SK-N-MC (cell line): ENCODE measurements around the gene COQ8B.

Experiments used
- DNase-seq: peaks from one replicate; pipeline ENCODE4 v3.0.0-alpha.2; 2011; ENCODE audit warnings: low read depth, low spot score
- H3K27ac ChIP-seq: fragments of 200-600 bp; sonication (generic); 2 replicates; pipeline ENCODE4 v1.5.1; 2016; ENCODE audit warnings: mixed run types
- H3K36me3 ChIP-seq: fragments of 200-600 bp; sonication (generic); 2 replicates; pipeline ENCODE4 v1.6.1; 2017; ENCODE audit warnings: antibody characterized with exemption, low read length, mixed read lengths; ENCODE audit not compliant: insufficient read depth
- H3K4me3 ChIP-seq: fragments of 200-600 bp; sonication (generic); 2 replicates; pipeline ENCODE4 v1.5.1; 2016
- H3K9ac ChIP-seq: fragments of 200-600 bp; sonication (generic); 2 replicates; pipeline ENCODE4 v1.8.0; 2017; ENCODE audit warnings: mixed run types, mixed read lengths; ENCODE audit not compliant: insufficient read length
- H3K9me3 ChIP-seq: fragments of 200-600 bp; sonication (generic); 2 replicates; pipeline ENCODE4 v1.6.1; 2017; ENCODE audit warnings: low read depth, mild to moderate bottlenecking, antibody characterized with exemption, low read length, moderate library complexity, mixed read lengths
- EZH2 ChIP-seq: fragments of 200-600 bp; sonication (generic); IDR thresholded peaks from one replicate; pipeline ENCODE4 v1.6.1; 2017; ENCODE audit warnings: antibody characterized with exemption
- FOXP2 ChIP-seq: optimal IDR thresholded peaks from 2 replicates; pipeline ENCODE3; 2011; ENCODE audit warnings: mild to moderate bottlenecking, moderate library complexity; ENCODE audit not compliant: insufficient read depth; ENCODE audit errors: extremely low read length, control extremely low read depth
- POLR2AphosphoS5 ChIP-seq: IDR thresholded peaks from 2 replicates; pipeline ENCODE4 v1.6.1; 2012; ENCODE audit warnings: mild to moderate bottlenecking, low read depth, low read length, borderline replicate concordance

Gene COQ8B

GRCh38 chr19:40724315-40724714 is 7.6 kb upstream of the COQ8B start:
- Histone ChIP-seq H3K27ac (no peak overlapping the region), H3K36me3 (peaks cover 15% of the 10 kb centered on the region)

GRCh38 chr19:40723661-40724254 is 7.1 kb upstream of the COQ8B start:
- TF ChIP-seq FOXP2 (no peak), EZH2 (no peak), POLR2AphosphoS5 (no peak)
- peaks cover 15% of the 10 kb centered on the region for H3K36me3 ChIP-seq
- no peak overlapping the region for H3K9ac ChIP-seq

More at GRCh38 chr19:40724315-40724714, 7.6 kb upstream of the COQ8B start:
- DNase-seq = no peak
- TF ChIP-seq FOXP2 = no peak
- no peak for TF ChIP-seq POLR2AphosphoS5
- TF ChIP-seq EZH2 = no peak
- Histone ChIP-seq H3K9me3 (no peaks in the 10 kb centered on the region), H3K9ac (no peak overlapping the region), H3K4me3 (no peak overlapping the region)

DNA sequence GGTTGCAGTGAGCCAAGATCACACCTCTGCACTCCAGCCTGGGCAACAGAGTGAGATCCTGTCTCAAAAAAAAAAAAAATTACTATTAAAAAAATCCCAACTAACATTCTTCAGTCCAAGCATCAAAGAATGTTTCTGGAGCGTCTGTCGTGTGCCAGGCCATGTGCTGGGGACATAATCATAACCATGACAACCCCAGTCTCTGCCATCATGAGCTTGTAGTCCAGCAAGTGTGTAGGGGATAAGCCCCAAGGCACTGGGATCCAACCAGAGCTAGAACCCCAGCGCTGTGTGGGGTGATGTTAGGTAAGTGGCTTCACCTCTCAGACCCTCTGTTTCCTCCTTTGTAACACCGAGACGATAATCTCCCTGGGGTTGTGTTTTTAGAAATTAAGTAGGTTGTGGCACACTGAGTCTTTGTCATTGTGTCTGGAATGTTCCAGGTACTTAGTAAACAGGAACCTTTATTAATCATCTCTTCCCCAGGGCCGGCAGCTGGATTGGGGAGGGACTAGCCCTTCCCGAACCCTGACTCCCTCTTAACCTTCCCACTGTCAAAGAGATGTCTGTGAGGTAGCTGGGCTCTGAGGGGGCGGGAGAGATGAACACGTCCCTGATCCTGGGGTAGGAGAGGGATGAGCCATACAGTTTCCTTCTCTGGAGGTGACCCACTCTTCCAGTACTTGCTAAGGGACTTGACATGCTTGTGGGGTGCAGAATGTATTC is 5.4 kb upstream of the COQ8B start:
- TF ChIP-seq FOXP2 (no peak), EZH2 (no peak), POLR2AphosphoS5 (no peak)
- H3K9ac ChIP-seq = no peak overlapping the region
- no peak overlapping the region for H3K4me3 ChIP-seq
- DNase-seq = no peak
- no peaks in the 10 kb centered on the region for H3K9me3 ChIP-seq
- peaks cover 8% of the 10 kb centered on the region for H3K36me3 ChIP-seq
- no peak overlapping the region for H3K27ac ChIP-seq

More at GRCh38 chr19:40723661-40724254, 7.1 kb upstream of the COQ8B start:
- Histone ChIP-seq H3K27ac (no peak overlapping the region), H3K9me3 (no peaks in the 10 kb centered on the region), H3K4me3 (no peak overlapping the region)
- DNase-seq = no peak

DNA sequence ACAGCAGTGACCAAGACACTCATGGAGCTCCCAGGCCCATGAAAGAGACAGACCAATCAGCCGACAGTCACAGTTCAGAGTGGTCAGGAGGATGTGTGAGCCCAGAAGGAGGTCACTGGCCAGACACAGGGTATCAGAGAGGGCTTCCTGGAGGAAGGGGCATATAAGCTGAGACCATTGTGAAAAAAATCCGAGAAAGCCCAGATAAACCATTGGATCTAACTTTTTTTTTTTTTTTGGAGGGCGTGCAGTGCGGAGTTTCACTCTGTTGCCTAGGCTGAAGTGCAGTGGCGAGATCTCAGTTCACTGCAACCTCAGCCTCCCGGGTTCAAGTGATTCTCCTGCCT is 4.4 kb upstream of the COQ8B start:
- DNase-seq = no peak
- no peaks in the 10 kb centered on the region for H3K9me3 ChIP-seq
- TF ChIP-seq FOXP2 (no peak), POLR2AphosphoS5 (no peak), EZH2 (no peak)
- no peak overlapping the region for H3K9ac ChIP-seq
- H3K36me3 ChIP-seq = peaks cover 1% of the 10 kb centered on the region
- no peak overlapping the region for H3K27ac ChIP-seq
- no peak overlapping the region for H3K4me3 ChIP-seq

GRCh38 chr19:40719414-40719894 is 2.8 kb upstream of the COQ8B start:
- Histone ChIP-seq H3K9me3 (no peaks in the 10 kb centered on the region), H3K9ac (peak overlapping the region; percentile 84), H3K4me3 (no peak overlapping the region), H3K27ac (no peak overlapping the region), H3K36me3 (no peaks in the 10 kb centered on the region; the same call in 1 of the 2 replicates)
- no peak for DNase-seq
- TF ChIP-seq FOXP2 = no peak
- no peak for TF ChIP-seq POLR2AphosphoS5

GRCh38 chr19:40718774-40719391 is 2.2 kb upstream of the COQ8B start:
- Histone ChIP-seq H3K36me3 (no peaks in the 10 kb centered on the region; the same call in 1 of the 2 replicates), H3K4me3 (peak overlapping the region; percentile 99), H3K9me3 (no peaks in the 10 kb centered on the region), H3K9ac (peak overlapping the region; percentile 84), H3K27ac (no peak overlapping the region)
- no peak for TF ChIP-seq FOXP2
- no peak for TF ChIP-seq EZH2
- no peak for TF ChIP-seq POLR2AphosphoS5
- DNase-seq = no peak

DNA sequence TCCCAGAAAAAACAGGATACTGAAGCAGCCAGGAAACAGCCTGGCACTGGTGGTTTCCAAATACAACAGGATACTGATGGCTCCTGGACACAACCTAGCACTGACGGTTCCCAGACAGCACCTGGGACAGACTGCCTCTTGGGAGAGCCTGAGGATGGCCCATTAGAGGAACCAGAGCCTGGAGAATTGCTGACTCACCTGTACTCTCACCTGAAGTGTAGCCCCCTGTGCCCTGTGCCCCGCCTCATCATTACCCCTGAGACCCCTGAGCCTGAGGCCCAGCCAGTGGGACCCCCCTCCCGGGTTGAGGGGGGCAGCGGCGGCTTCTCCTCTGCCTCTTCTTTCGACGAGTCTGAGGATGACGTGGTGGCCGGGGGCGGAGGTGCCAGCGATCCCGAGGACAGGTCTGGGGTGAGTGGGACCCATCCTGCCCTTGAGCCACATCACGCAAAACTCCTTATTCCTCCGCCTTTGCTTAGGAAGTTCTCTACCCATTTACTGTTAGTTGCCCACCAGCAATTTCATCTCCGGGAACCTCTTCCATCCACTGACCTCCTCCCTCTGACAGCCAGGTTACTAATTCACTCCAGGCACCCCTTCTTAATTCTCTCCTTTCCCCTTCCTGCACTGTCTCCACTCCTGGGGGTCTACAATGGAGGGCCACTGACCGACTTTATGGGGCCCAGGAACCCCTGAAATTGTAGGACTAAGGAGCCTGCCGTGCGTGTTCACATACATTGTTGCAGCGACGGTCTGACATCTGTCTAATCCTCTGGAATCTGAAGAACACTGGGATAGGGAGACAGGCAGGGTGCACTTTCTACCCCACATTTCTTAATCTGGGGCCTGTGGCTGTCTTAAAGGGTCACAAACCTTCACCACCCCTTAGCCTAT is 1.4 kb upstream of the COQ8B start:
- DNase-seq = no peak
- Histone ChIP-seq H3K27ac (no peak overlapping the region), H3K9ac (peak overlapping the region; percentile 84), H3K9me3 (no peaks in the 10 kb centered on the region), H3K4me3 (peak overlapping the region; percentile 99), H3K36me3 (no peaks in the 10 kb centered on the region)
- TF ChIP-seq FOXP2 (no peak), POLR2AphosphoS5 (no peak), EZH2 (no peak)
